ENCODE measurements around the gene RNU5B-1.

Gene RNU5B-1

DNA sequence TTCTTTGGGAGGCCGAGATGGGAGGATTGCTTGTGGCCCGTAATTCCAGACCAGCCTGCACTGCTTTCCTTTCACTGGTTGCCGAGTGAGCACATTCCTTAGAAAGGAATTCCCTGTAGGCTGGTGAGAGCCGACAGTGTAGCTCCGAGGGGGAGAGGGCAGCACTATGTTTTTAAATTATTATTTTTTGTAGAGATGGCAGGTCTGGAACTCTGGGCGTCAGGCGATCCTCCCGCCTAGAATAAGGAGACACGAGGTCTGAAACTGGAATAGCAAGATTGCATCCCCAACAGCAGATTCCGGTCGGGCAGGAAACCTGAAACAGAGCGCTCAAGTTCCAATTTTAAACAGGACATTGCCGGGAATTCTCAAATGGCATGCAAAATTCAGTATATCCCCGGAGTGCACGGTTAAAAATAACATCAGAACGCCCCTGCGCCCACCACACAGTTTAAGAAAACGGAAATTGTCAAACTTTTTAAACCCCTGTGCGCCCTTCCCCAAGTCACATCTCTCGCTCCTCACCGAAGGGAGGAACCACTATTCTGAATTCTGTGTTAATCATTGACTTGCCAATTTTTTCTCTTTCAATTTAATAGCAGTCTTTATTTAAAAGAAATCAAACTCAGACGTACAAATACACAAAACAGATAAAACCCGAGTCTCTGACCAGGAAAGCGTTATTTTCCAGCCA lies 643 bp upstream of the RNU5B-1 start:
- intact Hi-C loops (cut with micrococcal nuclease): loop anchor here (1.0 to 2.0 kb wide), 2 partner anchors 8 to 119 kb away; partner anchors contain the start of genes CLPX and RNU5A-1
- Mint-ChIP-seq H3K4me3 (peak overlapping the region; percentile 81), H3K27ac (peak overlapping the region; percentile 98)

DNA sequence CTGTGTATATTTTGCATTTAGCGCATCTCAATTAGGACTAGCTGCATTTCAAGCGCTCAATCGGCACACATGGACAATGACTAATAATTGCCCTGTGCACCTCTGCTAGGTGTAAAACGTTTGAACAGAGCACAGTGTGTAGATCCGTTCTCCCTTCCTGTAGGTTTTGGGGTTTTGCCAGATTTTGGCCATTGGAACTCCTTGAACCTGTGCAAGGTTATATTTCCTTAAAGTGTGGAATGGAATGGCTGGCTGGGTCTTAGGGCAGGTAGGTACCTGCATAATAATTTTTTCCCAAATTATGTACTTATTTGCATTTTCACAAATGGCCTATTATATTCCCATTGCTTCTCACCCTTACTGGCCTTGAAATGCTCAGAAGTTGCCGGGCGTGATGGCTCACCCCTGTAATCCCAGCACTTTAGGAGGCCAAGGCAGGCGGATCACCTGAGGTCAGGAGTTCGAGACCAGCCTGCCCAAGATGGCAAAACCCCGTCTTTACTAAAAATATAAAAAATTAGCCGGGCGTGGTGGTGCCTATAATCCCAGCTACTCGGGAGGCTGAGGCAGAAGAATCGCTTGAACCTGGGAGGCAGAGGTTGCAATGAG lies 777 bp downstream of the RNU5B-1 start:
- Mint-ChIP-seq H3K4me3 (peak overlapping the region; percentile 9), H3K36me3 (ENCODE audit: low read depth) (no peaks in the 10 kb centered on the region), H3K9me3 (no peaks in the 10 kb centered on the region), H3K4me1 (ENCODE audit: low read depth) (peaks cover 10% of the 10 kb centered on the region), H3K27me3 (no peaks in the 10 kb centered on the region), H3K27ac (peak overlapping the region; percentile 98)
- intact Hi-C loops (cut with micrococcal nuclease): loop anchor here (2.0 kb wide), 1 partner anchor 120 kb away; the partner anchor contains the start of gene CLPX

More for the DNA sequence above, 643 bp upstream of the RNU5B-1 start:
- Mint-ChIP-seq H3K27me3 (no peaks in the 10 kb centered on the region), H3K36me3 (ENCODE audit: low read depth) (no peaks in the 10 kb centered on the region), H3K9me3 (no peaks in the 10 kb centered on the region), H3K4me1 (ENCODE audit: low read depth) (peaks cover 10% of the 10 kb centered on the region)

DNA sequence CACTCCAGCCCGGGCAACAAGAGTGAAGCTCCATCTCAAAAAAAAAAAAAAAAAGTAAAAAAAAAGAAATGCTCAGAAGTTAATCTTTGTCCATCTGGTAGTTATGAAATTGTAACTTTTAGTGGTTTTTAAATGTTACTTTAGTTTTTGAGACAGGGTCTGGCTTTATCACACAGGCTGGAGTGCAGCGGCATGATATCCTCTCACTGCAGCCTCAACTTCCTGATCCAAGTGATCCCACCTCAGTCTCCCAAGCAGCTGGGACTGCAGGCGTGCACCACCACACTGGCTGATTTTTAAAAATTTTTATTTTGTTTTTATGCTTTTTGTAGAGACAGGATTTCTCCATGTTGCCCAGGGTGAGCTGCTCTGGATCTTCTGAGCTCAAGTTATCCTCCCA lies 1.3 kb downstream of the RNU5B-1 start:
- no peak overlapping the region for H3K27ac Mint-ChIP-seq
- H3K27me3 Mint-ChIP-seq: no peaks in the 10 kb centered on the region
- H3K36me3 Mint-ChIP-seq (ENCODE audit: low read depth): no peaks in the 10 kb centered on the region
- no peaks in the 10 kb centered on the region for H3K9me3 Mint-ChIP-seq
- intact Hi-C loops (cut with micrococcal nuclease): loop anchor here (2.0 kb wide), 1 partner anchor 121 kb away; the partner anchor contains the start of gene CLPX
- no peak overlapping the region for H3K4me3 Mint-ChIP-seq
- H3K4me1 Mint-ChIP-seq (ENCODE audit: low read depth): peaks cover 10% of the 10 kb centered on the region

GRCh38 chr15:65306551-65306950 lies 2.1 kb downstream of the RNU5B-1 start:
- no peaks in the 10 kb centered on the region for H3K9me3 Mint-ChIP-seq
- no peak overlapping the region for H3K27ac Mint-ChIP-seq
- peaks cover 10% of the 10 kb centered on the region for H3K4me1 Mint-ChIP-seq (ENCODE audit: low read depth)
- intact Hi-C loops (cut with micrococcal nuclease): no loop called here
- no peaks in the 10 kb centered on the region for H3K27me3 Mint-ChIP-seq
- no peaks in the 10 kb centered on the region for H3K36me3 Mint-ChIP-seq (ENCODE audit: low read depth)
- H3K4me3 Mint-ChIP-seq: no peak overlapping the region

GRCh38 chr15:65307978-65308377 lies 3.5 kb downstream of the RNU5B-1 start:
- intact Hi-C loops (cut with micrococcal nuclease): no loop called here
- peaks cover 3% of the 10 kb centered on the region for H3K27me3 Mint-ChIP-seq
- no peak overlapping the region for H3K4me3 Mint-ChIP-seq

GRCh38 chr15:65309882-65310418 lies 5.5 kb downstream of the RNU5B-1 start:
- Mint-ChIP-seq H3K27me3 (peaks cover 11% of the 10 kb centered on the region), H3K4me1 (ENCODE audit: low read depth) (no peaks in the 10 kb centered on the region), H3K9me3 (no peaks in the 10 kb centered on the region), H3K36me3 (ENCODE audit: low read depth) (no peaks in the 10 kb centered on the region), H3K27ac (no peak overlapping the region), H3K4me3 (no peak overlapping the region)
- intact Hi-C loops (cut with micrococcal nuclease): no loop called here

More at GRCh38 chr15:65307978-65308377, 3.5 kb downstream of the RNU5B-1 start:
- Mint-ChIP-seq H3K27ac (no peak overlapping the region), H3K36me3 (ENCODE audit: low read depth) (no peaks in the 10 kb centered on the region), H3K9me3 (no peaks in the 10 kb centered on the region), H3K4me1 (ENCODE audit: low read depth) (peaks cover 10% of the 10 kb centered on the region)

GRCh38 chr15:65310431-65311137 lies 6.1 kb downstream of the RNU5B-1 start:
- Mint-ChIP-seq H3K9me3 (no peaks in the 10 kb centered on the region), H3K27me3 (peaks cover 14% of the 10 kb centered on the region), H3K36me3 (ENCODE audit: low read depth) (no peaks in the 10 kb centered on the region), H3K4me1 (ENCODE audit: low read depth) (no peaks in the 10 kb centered on the region), H3K4me3 (no peak overlapping the region), H3K27ac (no peak overlapping the region)
- intact Hi-C loops (cut with micrococcal nuclease): no loop called here

- H3K36me3 Mint-ChIP-seq (ENCODE audit: low read depth): no peaks in the 10 kb centered on the region
- H3K9me3 Mint-ChIP-seq: no peaks in the 10 kb centered on the region
- no peak overlapping the region for H3K27ac Mint-ChIP-seq
- H3K27me3 Mint-ChIP-seq: peaks cover 14% of the 10 kb centered on the region
- no peak overlapping the region for H3K4me3 Mint-ChIP-seq
- H3K4me1 Mint-ChIP-seq (ENCODE audit: low read depth): no peaks in the 10 kb centered on the region
- intact Hi-C loops (cut with micrococcal nuclease): no loop called here
Measured at GRCh38 chr15:65311760-65312159, 7.3 kb downstream of the RNU5B-1 start.

DNA sequence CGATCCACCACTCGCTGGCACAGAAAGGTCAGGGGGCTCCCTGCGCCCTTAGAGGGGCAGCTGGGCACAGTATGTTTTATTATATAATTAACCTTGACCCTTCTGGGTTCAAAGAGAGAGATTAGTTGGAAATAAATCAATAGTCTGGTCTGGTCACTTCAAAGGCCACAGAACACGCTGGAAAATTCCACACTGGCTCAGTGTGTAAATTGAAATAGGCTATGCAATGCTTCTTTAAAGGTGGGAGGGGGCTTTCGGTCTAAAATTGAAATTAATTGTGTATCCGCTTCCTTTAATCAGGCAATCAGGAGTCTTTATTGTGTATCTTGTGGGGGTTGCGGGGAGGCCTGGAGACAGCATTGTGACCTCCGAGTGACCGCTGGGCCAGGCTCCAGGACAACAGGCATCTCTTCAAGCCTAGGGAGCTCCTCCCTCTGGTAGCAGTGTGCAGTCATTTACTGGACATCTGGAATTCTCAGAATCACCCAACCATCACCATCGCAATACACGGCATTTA lies 8.0 kb downstream of the RNU5B-1 start:
- Mint-ChIP-seq H3K4me1 (ENCODE audit: low read depth) (no peaks in the 10 kb centered on the region), H3K27me3 (peaks cover 14% of the 10 kb centered on the region), H3K27ac (no peak overlapping the region), H3K9me3 (no peaks in the 10 kb centered on the region), H3K36me3 (ENCODE audit: low read depth) (no peaks in the 10 kb centered on the region), H3K4me3 (no peak overlapping the region)
- intact Hi-C loops (cut with micrococcal nuclease): no loop called here

GRCh38 chr15:65318870-65319356 lies 14.4 kb downstream of the RNU5B-1 start:
- Mint-ChIP-seq H3K4me3 (no peak overlapping the region), H3K9me3 (no peaks in the 10 kb centered on the region), H3K27me3 (peaks cover 30% of the 10 kb centered on the region), H3K4me1 (ENCODE audit: low read depth) (peaks cover 12% of the 10 kb centered on the region), H3K27ac (no peak overlapping the region), H3K36me3 (ENCODE audit: low read depth) (no peaks in the 10 kb centered on the region)
- intact Hi-C loops (cut with micrococcal nuclease): loop anchor here (1.0 to 5.0 kb wide), 2 partner anchors 66 to 83 kb away; no protein-coding TSS in a partner anchor

GRCh38 chr15:65323071-65323511 lies 18.6 kb downstream of the RNU5B-1 start:
- H3K4me1 Mint-ChIP-seq (ENCODE audit: low read depth): peaks cover 16% of the 10 kb centered on the region
- no peak overlapping the region for H3K4me3 Mint-ChIP-seq
- H3K9me3 Mint-ChIP-seq: no peaks in the 10 kb centered on the region
- intact Hi-C loops (cut with micrococcal nuclease): no loop called here
- peaks cover 43% of the 10 kb centered on the region for H3K27me3 Mint-ChIP-seq
- no peaks in the 10 kb centered on the region for H3K36me3 Mint-ChIP-seq (ENCODE audit: low read depth)
- H3K27ac Mint-ChIP-seq: no peak overlapping the region

- H3K27ac Mint-ChIP-seq: no peak overlapping the region
- peaks cover 41% of the 10 kb centered on the region for H3K27me3 Mint-ChIP-seq
- no peak overlapping the region for H3K4me3 Mint-ChIP-seq
- intact Hi-C loops (cut with micrococcal nuclease): no loop called here
- H3K9me3 Mint-ChIP-seq: no peaks in the 10 kb centered on the region
- H3K36me3 Mint-ChIP-seq (ENCODE audit: low read depth): no peaks in the 10 kb centered on the region
- peaks cover 5% of the 10 kb centered on the region for H3K4me1 Mint-ChIP-seq (ENCODE audit: low read depth)
Measured at GRCh38 chr15:65326117-65326526, 21.6 kb downstream of the RNU5B-1 start.

DNA sequence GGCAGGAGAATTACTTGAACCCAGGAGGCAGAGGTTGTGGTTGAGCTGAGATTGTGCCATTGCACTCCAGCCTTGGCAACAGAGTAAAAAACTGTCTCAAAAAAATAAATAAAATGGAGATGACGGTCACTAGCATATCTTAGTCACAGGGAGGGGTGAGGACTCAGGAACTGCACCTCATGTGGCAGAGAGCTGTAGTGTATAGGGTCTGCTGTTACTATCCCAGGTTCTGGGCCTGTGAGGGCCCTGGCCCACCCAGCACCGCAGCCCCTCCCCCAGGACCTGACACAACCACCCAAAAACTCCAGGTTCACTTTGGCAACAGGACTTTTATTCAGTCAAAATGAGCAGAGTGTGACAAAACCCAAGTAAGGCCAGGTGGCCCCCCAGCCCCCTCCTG lies 22.3 kb downstream of the RNU5B-1 start:
- H3K27ac Mint-ChIP-seq: no peak overlapping the region
- no peak overlapping the region for H3K4me3 Mint-ChIP-seq
- intact Hi-C loops (cut with micrococcal nuclease): no loop called here
- peaks cover 5% of the 10 kb centered on the region for H3K4me1 Mint-ChIP-seq (ENCODE audit: low read depth)
- H3K27me3 Mint-ChIP-seq: peaks cover 36% of the 10 kb centered on the region
- no peaks in the 10 kb centered on the region for H3K36me3 Mint-ChIP-seq (ENCODE audit: low read depth)
- H3K9me3 Mint-ChIP-seq: no peaks in the 10 kb centered on the region
